ENCODE results near the gene NPIPB8.
"Not testable (repeated sequence)": the region's sequence is repeated elsewhere in the genome, so short reads cannot be mapped to it uniquely, and the experiment has no call there.

NPIPB8 gene

GRCh38 chr16:28691722-28692121, 53.9 kb downstream of the NPIPB8 start:
- H3K4me1 ChIP-seq (ENCODE audit: control insufficient read depth, insufficient read depth, low read length); H3K4me3 ChIP-seq (ENCODE audit: low read length); H3K27me3 ChIP-seq (ENCODE audit: control insufficient read depth, insufficient read depth, low read length): not testable (repeated sequence)

GRCh38 chr16:28693257-28693950, 55.5 kb downstream of the NPIPB8 start:
- H3K4me1 ChIP-seq (ENCODE audit: control insufficient read depth, insufficient read depth, low read length); H3K27ac ChIP-seq (ENCODE audit: low read depth, low read length); H3K27me3 ChIP-seq (ENCODE audit: control insufficient read depth, insufficient read depth, low read length); H3K4me3 ChIP-seq (ENCODE audit: low read length); H3K36me3 ChIP-seq (ENCODE audit: control insufficient read depth, insufficient read depth, low read length); H3K9ac ChIP-seq (ENCODE audit: low read length): not testable (repeated sequence)

More at GRCh38 chr16:28691722-28692121, 53.9 kb downstream of the NPIPB8 start:
- not testable (repeated sequence) for H3K9ac ChIP-seq (ENCODE audit: low read length); H3K36me3 ChIP-seq (ENCODE audit: control insufficient read depth, insufficient read depth, low read length); H3K27ac ChIP-seq (ENCODE audit: low read depth, low read length)

GRCh38 chr16:28699792-28700191, 61.9 kb downstream of the NPIPB8 start:
- not testable (repeated sequence) for H3K27ac ChIP-seq (ENCODE audit: low read depth, low read length); H3K36me3 ChIP-seq (ENCODE audit: control insufficient read depth, insufficient read depth, low read length); H3K9ac ChIP-seq (ENCODE audit: low read length); H3K27me3 ChIP-seq (ENCODE audit: control insufficient read depth, insufficient read depth, low read length); H3K4me3 ChIP-seq (ENCODE audit: low read length); H3K4me1 ChIP-seq (ENCODE audit: control insufficient read depth, insufficient read depth, low read length)

- H3K27ac ChIP-seq (ENCODE audit: low read depth, low read length); H3K27me3 ChIP-seq (ENCODE audit: control insufficient read depth, insufficient read depth, low read length); H3K9ac ChIP-seq (ENCODE audit: low read length); H3K4me3 ChIP-seq (ENCODE audit: low read length); H3K4me1 ChIP-seq (ENCODE audit: control insufficient read depth, insufficient read depth, low read length); H3K36me3 ChIP-seq (ENCODE audit: control insufficient read depth, insufficient read depth, low read length): not testable (repeated sequence)
Observed at GRCh38 chr16:28700349-28700748, 62.5 kb downstream of the NPIPB8 start.

- not testable (repeated sequence) for H3K4me3 ChIP-seq (ENCODE audit: low read length); H3K27ac ChIP-seq (ENCODE audit: low read depth, low read length); H3K27me3 ChIP-seq (ENCODE audit: control insufficient read depth, insufficient read depth, low read length); H3K36me3 ChIP-seq (ENCODE audit: control insufficient read depth, insufficient read depth, low read length); H3K9ac ChIP-seq (ENCODE audit: low read length); H3K4me1 ChIP-seq (ENCODE audit: control insufficient read depth, insufficient read depth, low read length)
Observed at GRCh38 chr16:28701384-28701783, 63.5 kb downstream of the NPIPB8 start.

DNA sequence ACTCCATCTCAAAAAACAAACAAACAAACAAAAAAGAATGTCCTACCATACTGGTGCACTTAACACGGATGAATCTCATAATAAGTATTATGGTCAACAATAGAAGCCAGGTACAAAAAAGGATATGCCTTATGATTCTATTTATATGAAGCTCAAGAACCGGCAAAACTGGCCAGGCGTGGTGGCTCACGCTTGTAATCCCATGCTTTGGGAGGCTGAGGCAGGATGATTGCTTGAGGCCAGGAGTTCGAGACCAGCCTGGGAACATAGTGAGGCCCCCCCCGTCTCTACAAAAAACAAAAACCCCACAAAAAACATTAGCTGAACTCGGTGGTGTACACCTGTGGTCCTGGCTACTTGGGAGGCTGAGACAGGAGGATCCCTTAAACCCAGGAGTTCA, 66.4 kb downstream of the NPIPB8 start:
- not testable (repeated sequence) for H3K36me3 ChIP-seq (ENCODE audit: control insufficient read depth, insufficient read depth, low read length); H3K4me1 ChIP-seq (ENCODE audit: control insufficient read depth, insufficient read depth, low read length); H3K9ac ChIP-seq (ENCODE audit: low read length); H3K4me3 ChIP-seq (ENCODE audit: low read length); H3K27ac ChIP-seq (ENCODE audit: low read depth, low read length); H3K27me3 ChIP-seq (ENCODE audit: control insufficient read depth, insufficient read depth, low read length)

Measured in rectal smooth muscle tissue (tissue), 1 donor.